Transverse colon (tissue), 4 donors: ENCODE data around the gene TNC. TPM values are rescaled to one million over a fixed set of nuclear protein-coding genes. Genes with fewer than 3 reads are reported as not detected.

Experiments
- DNase-seq: peaks from one replicate; pipeline ENCODE4 v3.0.0-alpha.2; 2019
- H3K27ac ChIP-seq, 4 donors: fragments of 200-600 bp; sonication (generic); 2 replicates each; pipeline ENCODE4 v1.5.1; 2016 to 2018; ENCODE audit warnings: inconsistent platforms in 4 of 4
- H3K27me3 ChIP-seq: fragments of 200-600 bp; sonication (generic); 2 replicates; pipeline ENCODE4 v1.5.1; 2017; ENCODE audit warnings: inconsistent platforms
- H3K36me3 ChIP-seq, 4 donors: fragments of 200-600 bp; sonication (generic); 2 replicates each; pipeline ENCODE4 v1.5.1; 2017 to 2019; ENCODE audit warnings: inconsistent platforms in 4 of 4
- H3K4me1 ChIP-seq, 4 donors: fragments of 200-600 bp; sonication (generic); 2 replicates each; pipeline ENCODE4 v1.5.1; 2017 to 2020; ENCODE audit warnings: inconsistent platforms in 4 of 4
- H3K4me3 ChIP-seq, 4 donors: fragments of 200-600 bp; sonication (generic); 1 replicate in 1 of 4; 2 replicates in 3 of 4; pipeline versions ENCODE4 v1.5.1 to v1.6.1; 2017 to 2019; ENCODE audit warnings: inconsistent platforms in 4 of 4
- H3K9me3 ChIP-seq, 2 donors: fragments of 200-600 bp; sonication (generic); 2 replicates each; pipeline ENCODE4 v1.5.1; 2017 to 2019; ENCODE audit warnings: inconsistent platforms in 2 of 2
- EP300 ChIP-seq: sonication (generic); formaldehyde crosslinking; IDR thresholded peaks from one replicate; pipeline ENCODE4 v1.6.1; 2017; ENCODE audit warnings: antibody characterized with exemption, low read depth
- POLR2A ChIP-seq: fragments of 450-650 bp; IDR thresholded peaks from one replicate; pipeline ENCODE4 v1.6.1; 2016; ENCODE audit warnings: antibody characterized with exemption, mild to moderate bottlenecking, moderate library complexity
- POLR2AphosphoS5 ChIP-seq, 3 donors: sonication (generic); formaldehyde crosslinking; IDR thresholded peaks; one replicate each; pipeline ENCODE4 v1.6.1; 2016; ENCODE audit warnings: antibody characterized with exemption in 3 of 3
- WGBS, 2 donors: methylation state at CpG; one replicate each; pipeline ENCODE4 v1.1.5; 2018; ENCODE audit warnings: low coverage in 1 of 2; 5-methylcytosine and 5-hydroxymethylcytosine counted together
- in situ Hi-C, 4 donors: fragments of 200-750 bp; cut with MboI; loops; one replicate each; pipeline versions ENCODE4 v1.15.0 to v1.15.1; 2017; ENCODE audit warnings: low sequenced_read_pairs in 3 of 4, low pct_ligation_motif_present in 1 of 4, low pct_unique_long_range_greater_than_20kb in 1 of 4
- intact Hi-C: fragments of 100-400 bp; cut with DNase I; formaldehyde crosslinking; loops from one replicate; pipeline ENCODE4 v1.15.1; 2023; ENCODE audit warnings: low total_unique reads
- total RNA-seq, 4 donors: library from RNA; depleted of rRNA; stranded (reverse); fragments of >200 nt; gene quantifications; one replicate each; pipeline ENCODE4 v1.1.0, GENCODE V29; 2016
- TF ChIP-seq, protein P1 (sequence below), 5 experiments: fragments of 200-600 bp in 3 of 5; fragments of 450-650 bp in 2 of 5; sonication (generic) in 3 of 5; IDR thresholded peaks; 1 replicate in 2 of 5; 2 replicates in 3 of 5; pipeline ENCODE4 v1.5.1; 2016 to 2017; ENCODE audit warnings: antibody characterized with exemption in 5 of 5, inconsistent platforms in 3 of 5, mild to moderate bottlenecking in 2 of 5, moderate library complexity in 1 of 5

The TNC gene
- total RNA-seq, 4 donors from 2014 or later: 29.4 to 316 (median 61.9) TPM

GRCh38 chr9:115086886-115087285, 31.1 kb downstream of the TNC start:
- Histone ChIP-seq H3K36me3 (no peaks in the 10 kb centered on the region), H3K4me3 (no peak overlapping the region), H3K27me3 (no peaks in the 10 kb centered on the region), H3K9me3 (no peaks in the 10 kb centered on the region), H3K27ac (no peak overlapping the region), H3K4me1 (no peaks in the 10 kb centered on the region)
- 95% methylated on average over 20 of the region's 20 CpGs; no CpG with 5 or more reads in 1 of the 2 donors for WGBS, 2 donors
- no peak for DNase-seq
- intact Hi-C loops: no loop called here
- in situ Hi-C loops: no loop called here
- TF ChIP-seq, protein P1, sequence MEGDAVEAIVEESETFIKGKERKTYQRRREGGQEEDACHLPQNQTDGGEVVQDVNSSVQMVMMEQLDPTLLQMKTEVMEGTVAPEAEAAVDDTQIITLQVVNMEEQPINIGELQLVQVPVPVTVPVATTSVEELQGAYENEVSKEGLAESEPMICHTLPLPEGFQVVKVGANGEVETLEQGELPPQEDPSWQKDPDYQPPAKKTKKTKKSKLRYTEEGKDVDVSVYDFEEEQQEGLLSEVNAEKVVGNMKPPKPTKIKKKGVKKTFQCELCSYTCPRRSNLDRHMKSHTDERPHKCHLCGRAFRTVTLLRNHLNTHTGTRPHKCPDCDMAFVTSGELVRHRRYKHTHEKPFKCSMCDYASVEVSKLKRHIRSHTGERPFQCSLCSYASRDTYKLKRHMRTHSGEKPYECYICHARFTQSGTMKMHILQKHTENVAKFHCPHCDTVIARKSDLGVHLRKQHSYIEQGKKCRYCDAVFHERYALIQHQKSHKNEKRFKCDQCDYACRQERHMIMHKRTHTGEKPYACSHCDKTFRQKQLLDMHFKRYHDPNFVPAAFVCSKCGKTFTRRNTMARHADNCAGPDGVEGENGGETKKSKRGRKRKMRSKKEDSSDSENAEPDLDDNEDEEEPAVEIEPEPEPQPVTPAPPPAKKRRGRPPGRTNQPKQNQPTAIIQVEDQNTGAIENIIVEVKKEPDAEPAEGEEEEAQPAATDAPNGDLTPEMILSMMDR (IDR thresholded peaks at IDR 0.05): no peak
- TF ChIP-seq POLR2A: no peak
- no peak for TF ChIP-seq EP300
- no peak for TF ChIP-seq POLR2AphosphoS5 (IDR thresholded peaks at IDR 0.05)

GRCh38 chr9:115086461-115086860, 31.5 kb downstream of the TNC start:
- intact Hi-C loops: no loop called here
- 96% methylated on average over 19 of the region's 19 CpGs; no CpG with 5 or more reads in 1 of the 2 donors for WGBS, 2 donors
- Histone ChIP-seq H3K36me3 (no peaks in the 10 kb centered on the region), H3K27ac (peak overlapping the region in 2 of 4 donors; percentile 0 to 60), H3K4me3 (no peak overlapping the region), H3K4me1 (no peaks in the 10 kb centered on the region), H3K27me3 (no peaks in the 10 kb centered on the region), H3K9me3 (no peaks in the 10 kb centered on the region)
- TF ChIP-seq POLR2AphosphoS5 (IDR thresholded peaks at IDR 0.05) (peak in 1 of 3 donors; percentile 23), EP300 (no peak)
- DNase-seq: no peak
- in situ Hi-C loops: no loop called here

- Histone ChIP-seq H3K27me3 (no peaks in the 10 kb centered on the region), H3K36me3 (no peaks in the 10 kb centered on the region), H3K27ac (peak overlapping the region in 3 of 4 donors; percentile 0 to 60 (median 12)), H3K9me3 (no peaks in the 10 kb centered on the region), H3K4me1 (no peaks in the 10 kb centered on the region), H3K4me3 (no peak overlapping the region)
- TF ChIP-seq, protein P1 (IDR thresholded peaks at IDR 0.05): no peak
- TF ChIP-seq POLR2AphosphoS5 (IDR thresholded peaks at IDR 0.05): peak in 2 of 3 donors; percentile 33 to 76
- 88 to 92% methylated on average over 7 to 22 of the region's 22 CpGs for WGBS, 2 donors
- intact Hi-C loops: no loop called here
- no peak for DNase-seq
- in situ Hi-C loops: no loop called here
These were observed 32.1 kb downstream of the TNC start for GRCh38 chr9:115085773-115086377.

DNA sequence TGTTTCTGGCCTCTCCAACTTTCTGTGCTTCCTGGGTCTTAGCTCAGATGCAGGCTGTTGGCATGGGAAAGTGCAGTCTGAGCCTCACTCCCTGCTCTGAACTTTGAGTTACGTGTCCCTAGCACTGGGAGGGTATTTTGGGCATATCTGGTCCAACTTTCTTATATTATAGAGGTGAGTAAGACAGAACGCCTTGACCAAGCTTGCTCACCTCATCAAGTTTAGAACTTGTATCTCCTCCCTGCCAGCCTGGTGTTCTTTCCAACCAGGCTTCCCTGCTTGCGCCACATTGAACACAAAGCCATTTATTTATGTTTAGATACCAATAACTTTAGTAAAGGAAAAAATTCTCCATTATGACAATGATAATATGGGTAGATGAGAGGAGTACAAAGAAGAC, 33.2 kb downstream of the TNC start:
- no peak overlapping the region for H3K4me3 ChIP-seq
- peak overlapping the region in 3 of 4 donors; percentile 0 to 60 (median 13) for H3K27ac ChIP-seq
- in situ Hi-C loops: no loop called here
- no peak for DNase-seq
- H3K36me3 ChIP-seq: no peaks in the 10 kb centered on the region
- H3K4me1 ChIP-seq: peaks cover 0 to 4% (median 0%) of the 10 kb centered on the region in 4 donors
- H3K9me3 ChIP-seq: no peaks in the 10 kb centered on the region
- 84 to 89% methylated on average over 3 of the region's 3 CpGs for WGBS, 2 donors
- no peak for TF ChIP-seq POLR2A
- TF ChIP-seq EP300: no peak
- TF ChIP-seq, protein P1 (IDR thresholded peaks at IDR 0.05): no peak
- TF ChIP-seq POLR2AphosphoS5 (IDR thresholded peaks at IDR 0.05): no peak
- H3K27me3 ChIP-seq: no peaks in the 10 kb centered on the region
- intact Hi-C loops: no loop called here

DNA sequence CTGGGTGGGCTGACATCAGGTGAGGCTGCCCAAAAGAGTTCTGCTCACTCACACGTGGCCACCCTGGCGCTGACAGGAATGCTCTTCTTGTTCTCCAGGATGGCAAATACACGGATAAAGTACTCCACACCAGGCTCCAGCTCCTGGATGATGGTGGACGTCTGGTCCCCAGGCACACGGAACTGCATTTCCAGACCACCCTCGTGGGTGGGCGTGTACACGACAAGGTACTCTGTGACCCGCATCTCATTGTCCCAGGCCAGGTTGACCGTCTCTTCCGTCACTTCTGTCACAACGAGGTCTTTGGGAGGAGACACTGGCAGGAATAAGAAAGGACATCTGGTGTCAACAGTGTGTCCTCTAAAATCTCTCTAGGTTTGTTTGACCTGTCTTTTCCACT, 33.8 kb downstream of the TNC start:
- Histone ChIP-seq H3K27me3 (no peaks in the 10 kb centered on the region), H3K4me3 (no peak overlapping the region), H3K36me3 (no peaks in the 10 kb centered on the region), H3K9me3 (no peaks in the 10 kb centered on the region), H3K27ac (peak overlapping the region in 2 of 4 donors; percentile 0 to 60), H3K4me1 (peaks cover 0 to 4% (median 0%) of the 10 kb centered on the region in 4 donors)
- no peak for DNase-seq
- TF ChIP-seq POLR2AphosphoS5 (IDR thresholded peaks at IDR 0.05) (peak in 1 of 3 donors; percentile 74), EP300 (no peak)
- 83% methylated on average over 7 to 12 of the region's 12 CpGs for WGBS, 2 donors
- intact Hi-C loops: no loop called here
- in situ Hi-C loops: no loop called here
